Sigmoid colon (tissue), 4 donors: ENCODE measurements around the gene RALB.

ENCODE experiments used
- EP300 ChIP-seq, 4 donors: sonication (generic); formaldehyde crosslinking; IDR thresholded peaks; one replicate each; pipeline ENCODE4 v1.6.1; 2017; ENCODE audit warnings: antibody characterized with exemption in 4 of 4
- POLR2AphosphoS5 ChIP-seq, 4 donors: sonication (generic); formaldehyde crosslinking; IDR thresholded peaks; one replicate each; pipeline ENCODE4 v1.6.1; 2017; ENCODE audit warnings: antibody characterized with exemption in 4 of 4
- TF ChIP-seq, protein P1 (sequence below), 4 experiments: fragments of 450-650 bp in 3 of 4; fragments of 200-600 bp in 1 of 4; IDR thresholded peaks; one replicate each; pipeline ENCODE4 v1.5.1; 2016 to 2019; ENCODE audit warnings: antibody characterized with exemption in 4 of 4, mild to moderate bottlenecking in 3 of 4, moderate library complexity in 2 of 4

DNA sequence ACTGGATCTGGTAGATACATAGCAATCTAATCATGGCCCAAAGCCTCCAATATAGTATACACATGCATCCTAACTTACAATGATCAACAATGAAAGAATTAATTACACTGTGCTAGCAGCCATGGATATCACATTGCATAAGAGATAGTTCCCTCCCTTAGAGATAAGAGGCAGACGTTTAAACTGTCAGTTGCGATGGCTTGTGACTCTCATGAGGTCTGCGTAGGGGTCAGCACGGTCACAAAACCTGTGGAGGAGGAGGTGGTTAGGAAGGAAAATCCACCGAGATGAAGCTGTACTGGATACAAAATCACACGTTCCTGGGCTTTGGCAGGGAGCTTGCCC is 800 bp upstream of the RALB start:
- TF ChIP-seq, protein P1, sequence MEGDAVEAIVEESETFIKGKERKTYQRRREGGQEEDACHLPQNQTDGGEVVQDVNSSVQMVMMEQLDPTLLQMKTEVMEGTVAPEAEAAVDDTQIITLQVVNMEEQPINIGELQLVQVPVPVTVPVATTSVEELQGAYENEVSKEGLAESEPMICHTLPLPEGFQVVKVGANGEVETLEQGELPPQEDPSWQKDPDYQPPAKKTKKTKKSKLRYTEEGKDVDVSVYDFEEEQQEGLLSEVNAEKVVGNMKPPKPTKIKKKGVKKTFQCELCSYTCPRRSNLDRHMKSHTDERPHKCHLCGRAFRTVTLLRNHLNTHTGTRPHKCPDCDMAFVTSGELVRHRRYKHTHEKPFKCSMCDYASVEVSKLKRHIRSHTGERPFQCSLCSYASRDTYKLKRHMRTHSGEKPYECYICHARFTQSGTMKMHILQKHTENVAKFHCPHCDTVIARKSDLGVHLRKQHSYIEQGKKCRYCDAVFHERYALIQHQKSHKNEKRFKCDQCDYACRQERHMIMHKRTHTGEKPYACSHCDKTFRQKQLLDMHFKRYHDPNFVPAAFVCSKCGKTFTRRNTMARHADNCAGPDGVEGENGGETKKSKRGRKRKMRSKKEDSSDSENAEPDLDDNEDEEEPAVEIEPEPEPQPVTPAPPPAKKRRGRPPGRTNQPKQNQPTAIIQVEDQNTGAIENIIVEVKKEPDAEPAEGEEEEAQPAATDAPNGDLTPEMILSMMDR (IDR thresholded peaks at IDR 0.05): no peak
- TF ChIP-seq POLR2AphosphoS5 (IDR thresholded peaks at IDR 0.05) (no peak), EP300 (IDR thresholded peaks at IDR 0.05) (no peak)
